ENCODE results near the gene ARSI. TPM values are rescaled to one million over a fixed set of nuclear protein-coding genes. Genes with fewer than 3 reads are reported as not detected.

ARSI gene
- total RNA-seq, 1 experiment from 2014 or later: 5.9 TPM

- H3K4me1 Mint-ChIP-seq: peaks cover 4% of the 10 kb centered on the region
- ATAC-seq (no peak), DNase-seq (ENCODE audit: low spot score) (no peak)
- ChIA-PET CTCF (interaction anchor here (1.0 to 1.3 kb wide), 2 partner anchors 24 to 32 kb away, joined by 3 read pairs; no protein-coding TSS in a partner anchor), POLR2A (no interaction called here)
- no peak overlapping the region for H3K4me3 Mint-ChIP-seq
- TF ChIP-seq TEAD4 (CRISPR knock-in tag; IDR thresholded peaks at IDR 0.05): no peak
- no peaks in the 10 kb centered on the region; the same call in 1 of the 2 replicates for H3K27me3 Mint-ChIP-seq (ENCODE audit: low read depth)
- H3K36me3 Mint-ChIP-seq: no peaks in the 10 kb centered on the region
- no peak overlapping the region for H3K27ac Mint-ChIP-seq
- no peaks in the 10 kb centered on the region for H3K9me3 Mint-ChIP-seq
Measured at GRCh38 chr5:150327139-150327538, 24.4 kb upstream of the ARSI start.

GRCh38 chr5:150326707-150327106 is 24.0 kb upstream of the ARSI start:
- Mint-ChIP-seq H3K27me3 (ENCODE audit: low read depth) (no peaks in the 10 kb centered on the region; the same call in 1 of the 2 replicates), H3K4me3 (no peak overlapping the region), H3K9me3 (peaks cover 2% of the 10 kb centered on the region; the same call in 1 of the 2 replicates), H3K4me1 (peaks cover 4% of the 10 kb centered on the region), H3K36me3 (no peaks in the 10 kb centered on the region), H3K27ac (no peak overlapping the region)
- POLR2A ChIA-PET: no interaction called here
- no peak for TF ChIP-seq CREM (CRISPR knock-in tag; IDR thresholded peaks at IDR 0.05)
- TF ChIP-seq TEAD1 (CRISPR knock-in tag; IDR thresholded peaks at IDR 0.05): no peak
- CTCF ChIA-PET: interaction anchor here (0.7 to 1.3 kb wide), 3 partner anchors 23 to 32 kb away, joined by 3 read pairs; no protein-coding TSS in a partner anchor
- DNase-seq (ENCODE audit: low spot score) (no peak), ATAC-seq (no peak)

- no peaks in the 10 kb centered on the region; the same call in 1 of the 2 replicates for H3K27me3 Mint-ChIP-seq (ENCODE audit: low read depth)
- H3K9me3 Mint-ChIP-seq: peaks cover 5% of the 10 kb centered on the region; the same call in 1 of the 2 replicates
- ATAC-seq (no peak), DNase-seq (ENCODE audit: low spot score) (no peak)
- H3K27ac Mint-ChIP-seq: no peak overlapping the region
- CTCF ChIA-PET: no interaction called here
- H3K4me3 Mint-ChIP-seq: no peak overlapping the region
- peaks cover 4% of the 10 kb centered on the region for H3K4me1 Mint-ChIP-seq
- TF ChIP-seq ZNF416 (CRISPR knock-in tag; IDR thresholded peaks at IDR 0.05): no peak
- no peaks in the 10 kb centered on the region for H3K36me3 Mint-ChIP-seq
- POLR2A ChIA-PET: interaction anchor here (0.6 kb wide), 1 partner anchor 34 kb away, joined by 3 read pairs; no protein-coding TSS in a partner anchor
Measured at GRCh38 chr5:150325426-150325825, 22.7 kb upstream of the ARSI start.

GRCh38 chr5:150323819-150324218 is 21.1 kb upstream of the ARSI start:
- no peaks in the 10 kb centered on the region; the same call in 1 of the 2 replicates for H3K27me3 Mint-ChIP-seq (ENCODE audit: low read depth)
- POLR2A ChIA-PET: no interaction called here
- no peak overlapping the region for H3K27ac Mint-ChIP-seq
- peaks cover 9% of the 10 kb centered on the region for H3K4me1 Mint-ChIP-seq
- no peaks in the 10 kb centered on the region for H3K36me3 Mint-ChIP-seq
- ATAC-seq (no peak), DNase-seq (ENCODE audit: low spot score) (no peak)
- no peak for TF ChIP-seq ZNF263 (CRISPR knock-in tag; IDR thresholded peaks at IDR 0.05; ENCODE audit: low read depth)
- no peak for TF ChIP-seq USF1 (CRISPR knock-in tag; IDR thresholded peaks at IDR 0.05)
- no peak for TF ChIP-seq E2F1 (CRISPR knock-in tag; IDR thresholded peaks at IDR 0.05)
- no peak for TF ChIP-seq NR2C2 (CRISPR knock-in tag; IDR thresholded peaks at IDR 0.05)
- CTCF ChIA-PET: no interaction called here
- H3K4me3 Mint-ChIP-seq: no peak overlapping the region
- H3K9me3 Mint-ChIP-seq: peaks cover 5% of the 10 kb centered on the region; the same call in 1 of the 2 replicates

GRCh38 chr5:150323092-150323491 is 20.4 kb upstream of the ARSI start:
- no peak for TF ChIP-seq ZBTB21 (CRISPR knock-in tag; IDR thresholded peaks at IDR 0.05; ENCODE audit: borderline replicate concordance)
- TF ChIP-seq ATF2 (CRISPR knock-in tag; IDR thresholded peaks at IDR 0.05; ENCODE audit: borderline replicate concordance, low read depth): no peak
- no peak for TF ChIP-seq JUN (CRISPR knock-in tag; IDR thresholded peaks at IDR 0.05)
- TF ChIP-seq HMGA2 (CRISPR knock-in tag; IDR thresholded peaks at IDR 0.05): 0 out of 2 replicates have a peak, but pooled peaks have one; percentile 2
- no peak for TF ChIP-seq MYBL2 (CRISPR knock-in tag; IDR thresholded peaks at IDR 0.05)
- no peak for TF ChIP-seq ZNF263 (CRISPR knock-in tag; IDR thresholded peaks at IDR 0.05; ENCODE audit: low read depth)
- no peak for ATAC-seq
- peaks cover 5% of the 10 kb centered on the region; the same call in 1 of the 2 replicates for H3K9me3 Mint-ChIP-seq
- CTCF ChIA-PET: no interaction called here
- H3K27ac Mint-ChIP-seq: no peak overlapping the region
- DNase-seq (ENCODE audit: low spot score): no peak
- H3K4me1 Mint-ChIP-seq: peaks cover 15% of the 10 kb centered on the region
- POLR2A ChIA-PET: no interaction called here
- no peaks in the 10 kb centered on the region; the same call in 1 of the 2 replicates for H3K27me3 Mint-ChIP-seq (ENCODE audit: low read depth)
- H3K36me3 Mint-ChIP-seq: no peaks in the 10 kb centered on the region
- no peak overlapping the region for H3K4me3 Mint-ChIP-seq
